ENCODE data around the gene ARHGAP8. TPM values are rescaled to one million over a fixed set of nuclear protein-coding genes. Genes with fewer than 3 reads are reported as not detected.

The ARHGAP8 gene
- total and polyA plus RNA-seq, 2 experiments from 2014 or later, result 62.8 to 64.9 TPM

DNA sequence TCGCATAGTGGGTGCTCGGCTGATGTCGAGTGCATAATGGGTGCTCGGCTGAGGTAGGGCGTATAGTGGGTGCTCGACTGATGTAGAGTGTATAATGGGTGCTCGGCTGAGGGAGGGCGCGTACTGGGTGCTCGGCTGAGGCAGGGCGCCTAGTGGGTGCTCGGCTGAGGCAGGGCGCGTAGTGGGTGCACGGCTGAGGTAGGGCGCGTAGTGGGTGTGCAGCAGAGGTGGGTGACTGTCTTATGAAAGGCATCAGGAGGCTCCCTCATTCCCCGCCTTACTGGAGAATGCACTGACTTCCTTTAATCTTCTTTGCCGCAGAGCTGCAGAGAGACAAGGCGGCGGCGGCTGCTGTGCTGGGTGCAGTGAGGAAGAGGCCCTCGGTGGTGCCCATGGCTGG, 33.8 kb downstream of the ARHGAP8 start (continued):
- TF ChIP-seq, protein P1, sequence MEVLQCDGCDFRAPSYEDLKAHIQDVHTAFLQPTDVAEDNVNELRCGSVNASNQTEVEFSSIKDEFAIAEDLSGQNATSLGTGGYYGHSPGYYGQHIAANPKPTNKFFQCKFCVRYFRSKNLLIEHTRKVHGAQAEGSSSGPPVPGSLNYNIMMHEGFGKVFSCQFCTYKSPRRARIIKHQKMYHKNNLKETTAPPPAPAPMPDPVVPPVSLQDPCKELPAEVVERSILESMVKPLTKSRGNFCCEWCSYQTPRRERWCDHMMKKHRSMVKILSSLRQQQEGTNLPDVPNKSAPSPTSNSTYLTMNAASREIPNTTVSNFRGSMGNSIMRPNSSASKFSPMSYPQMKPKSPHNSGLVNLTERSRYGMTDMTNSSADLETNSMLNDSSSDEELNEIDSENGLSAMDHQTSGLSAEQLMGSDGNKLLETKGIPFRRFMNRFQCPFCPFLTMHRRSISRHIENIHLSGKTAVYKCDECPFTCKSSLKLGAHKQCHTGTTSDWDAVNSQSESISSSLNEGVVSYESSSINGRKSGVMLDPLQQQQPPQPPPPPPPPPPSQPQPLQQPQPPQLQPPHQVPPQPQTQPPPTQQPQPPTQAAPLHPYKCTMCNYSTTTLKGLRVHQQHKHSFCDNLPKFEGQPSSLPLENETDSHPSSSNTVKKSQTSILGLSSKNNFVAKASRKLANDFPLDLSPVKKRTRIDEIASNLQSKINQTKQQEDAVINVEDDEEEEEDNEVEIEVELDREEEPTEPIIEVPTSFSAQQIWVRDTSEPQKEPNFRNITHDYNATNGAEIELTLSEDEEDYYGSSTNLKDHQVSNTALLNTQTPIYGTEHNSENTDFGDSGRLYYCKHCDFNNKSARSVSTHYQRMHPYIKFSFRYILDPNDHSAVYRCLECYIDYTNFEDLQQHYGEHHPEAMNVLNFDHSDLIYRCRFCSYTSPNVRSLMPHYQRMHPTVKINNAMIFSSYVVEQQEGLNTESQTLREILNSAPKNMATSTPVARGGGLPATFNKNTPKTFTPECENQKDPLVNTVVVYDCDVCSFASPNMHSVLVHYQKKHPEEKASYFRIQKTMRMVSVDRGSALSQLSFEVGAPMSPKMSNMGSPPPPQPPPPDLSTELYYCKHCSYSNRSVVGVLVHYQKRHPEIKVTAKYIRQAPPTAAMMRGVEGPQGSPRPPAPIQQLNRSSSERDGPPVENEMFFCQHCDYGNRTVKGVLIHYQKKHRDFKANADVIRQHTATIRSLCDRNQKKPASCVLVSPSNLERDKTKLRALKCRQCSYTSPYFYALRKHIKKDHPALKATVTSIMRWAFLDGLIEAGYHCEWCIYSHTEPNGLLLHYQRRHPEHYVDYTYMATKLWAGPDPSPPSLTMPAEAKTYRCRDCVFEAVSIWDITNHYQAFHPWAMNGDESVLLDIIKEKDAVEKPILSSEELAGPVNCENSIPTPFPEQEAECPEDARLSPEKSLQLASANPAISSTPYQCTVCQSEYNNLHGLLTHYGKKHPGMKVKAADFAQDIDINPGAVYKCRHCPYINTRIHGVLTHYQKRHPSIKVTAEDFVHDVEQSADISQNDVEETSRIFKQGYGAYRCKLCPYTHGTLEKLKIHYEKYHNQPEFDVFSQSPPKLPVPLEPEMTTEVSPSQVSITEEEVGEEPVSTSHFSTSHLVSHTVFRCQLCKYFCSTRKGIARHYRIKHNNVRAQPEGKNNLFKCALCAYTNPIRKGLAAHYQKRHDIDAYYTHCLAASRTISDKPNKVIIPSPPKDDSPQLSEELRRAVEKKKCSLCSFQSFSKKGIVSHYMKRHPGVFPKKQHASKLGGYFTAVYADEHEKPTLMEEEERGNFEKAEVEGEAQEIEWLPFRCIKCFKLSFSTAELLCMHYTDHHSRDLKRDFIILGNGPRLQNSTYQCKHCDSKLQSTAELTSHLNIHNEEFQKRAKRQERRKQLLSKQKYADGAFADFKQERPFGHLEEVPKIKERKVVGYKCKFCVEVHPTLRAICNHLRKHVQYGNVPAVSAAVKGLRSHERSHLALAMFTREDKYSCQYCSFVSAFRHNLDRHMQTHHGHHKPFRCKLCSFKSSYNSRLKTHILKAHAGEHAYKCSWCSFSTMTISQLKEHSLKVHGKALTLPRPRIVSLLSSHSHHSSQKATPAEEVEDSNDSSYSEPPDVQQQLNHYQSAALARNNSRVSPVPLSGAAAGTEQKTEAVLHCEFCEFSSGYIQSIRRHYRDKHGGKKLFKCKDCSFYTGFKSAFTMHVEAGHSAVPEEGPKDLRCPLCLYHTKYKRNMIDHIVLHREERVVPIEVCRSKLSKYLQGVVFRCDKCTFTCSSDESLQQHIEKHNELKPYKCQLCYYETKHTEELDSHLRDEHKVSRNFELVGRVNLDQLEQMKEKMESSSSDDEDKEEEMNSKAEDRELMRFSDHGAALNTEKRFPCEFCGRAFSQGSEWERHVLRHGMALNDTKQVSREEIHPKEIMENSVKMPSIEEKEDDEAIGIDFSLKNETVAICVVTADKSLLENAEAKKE (CRISPR knock-in tag; IDR thresholded peaks at IDR 0.05), result no peak

DNA sequence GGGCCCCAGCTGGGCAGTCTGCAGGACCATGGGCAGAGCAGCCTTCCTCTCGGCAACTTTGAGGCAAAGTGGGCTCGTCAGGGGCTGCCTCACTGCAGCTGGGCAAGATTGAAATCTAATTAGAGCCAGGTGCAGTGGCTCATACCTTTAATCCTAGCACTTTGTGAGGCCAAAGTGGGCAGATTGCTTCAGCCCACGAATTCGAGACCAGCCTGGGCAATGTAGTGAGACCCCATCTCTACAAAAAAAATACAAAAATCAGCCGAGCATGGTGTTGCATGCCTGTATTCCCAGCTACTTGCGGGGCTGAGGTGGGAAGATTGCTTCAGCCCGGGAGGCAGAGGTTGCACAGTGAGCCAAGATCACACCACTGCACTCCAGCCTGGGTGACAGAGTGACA, 34.2 kb downstream of the ARHGAP8 start:
- ATAC-seq (no peak), DNase-seq (ENCODE audit: low spot score) (no peak)
- H3K4me3 Mint-ChIP-seq, result no peak overlapping the region
- peaks cover 48% of the 10 kb centered on the region for H3K36me3 Mint-ChIP-seq (ENCODE audit: low read depth)
- H3K4me3 ChIP-seq, result no peak overlapping the region
- H3K9me2 ChIP-seq (ENCODE audit: insufficient read depth), result no peaks in the 10 kb centered on the region
- no peaks in the 10 kb centered on the region; the same call in 1 of the 2 replicates for H3K4me1 ChIP-seq (ENCODE audit: insufficient read depth)
- H3K27ac ChIP-seq (ENCODE audit: low read depth), result 0 out of 2 replicates have a peak overlapping the region, but pooled peaks have one; percentile 14
- no peak overlapping the region for H2AFZ ChIP-seq
- H3K4me1 Mint-ChIP-seq, result peaks cover 15% of the 10 kb centered on the region
- peaks cover 15% of the 10 kb centered on the region for H3K27me3 Mint-ChIP-seq (ENCODE audit: insufficient read depth, low read depth, poor library complexity)
- peaks cover 13% of the 10 kb centered on the region for H3K79me2 ChIP-seq (replicated peaks; ENCODE audit: insufficient read depth)
- no peaks in the 10 kb centered on the region for H3K27me3 ChIP-seq (ENCODE audit: insufficient read depth)
- H3K36me3 ChIP-seq (ENCODE audit: insufficient read depth), result 0 out of 2 replicates have a peak, but pooled peaks cover 7% of the 10 kb centered on the region
- peaks cover 5% of the 10 kb centered on the region; the same call in 1 of the 2 replicates for H4K20me1 ChIP-seq (replicated peaks; ENCODE audit: insufficient read depth)
- no peaks in the 10 kb centered on the region for H3K9me3 Mint-ChIP-seq
- H3F3A ChIP-seq (replicated peaks; ENCODE audit: low read depth), result peaks cover 3% of the 10 kb centered on the region; the same call in 1 of the 2 replicates
- no peak overlapping the region for H3K4me2 ChIP-seq
- H3K27ac Mint-ChIP-seq, result no peak overlapping the region
- no peak for TF ChIP-seq POLR2AphosphoS5 (IDR thresholded peaks at IDR 0.05; ENCODE audit: low read depth)
- no peak for TF ChIP-seq CREB1 (CRISPR knock-in tag; IDR thresholded peaks at IDR 0.05; ENCODE audit: low read depth)
- no peak for TF ChIP-seq STAT1 (IDR thresholded peaks at IDR 0.05; ENCODE audit: unreplicated experiment)
- TF ChIP-seq, protein P2, sequence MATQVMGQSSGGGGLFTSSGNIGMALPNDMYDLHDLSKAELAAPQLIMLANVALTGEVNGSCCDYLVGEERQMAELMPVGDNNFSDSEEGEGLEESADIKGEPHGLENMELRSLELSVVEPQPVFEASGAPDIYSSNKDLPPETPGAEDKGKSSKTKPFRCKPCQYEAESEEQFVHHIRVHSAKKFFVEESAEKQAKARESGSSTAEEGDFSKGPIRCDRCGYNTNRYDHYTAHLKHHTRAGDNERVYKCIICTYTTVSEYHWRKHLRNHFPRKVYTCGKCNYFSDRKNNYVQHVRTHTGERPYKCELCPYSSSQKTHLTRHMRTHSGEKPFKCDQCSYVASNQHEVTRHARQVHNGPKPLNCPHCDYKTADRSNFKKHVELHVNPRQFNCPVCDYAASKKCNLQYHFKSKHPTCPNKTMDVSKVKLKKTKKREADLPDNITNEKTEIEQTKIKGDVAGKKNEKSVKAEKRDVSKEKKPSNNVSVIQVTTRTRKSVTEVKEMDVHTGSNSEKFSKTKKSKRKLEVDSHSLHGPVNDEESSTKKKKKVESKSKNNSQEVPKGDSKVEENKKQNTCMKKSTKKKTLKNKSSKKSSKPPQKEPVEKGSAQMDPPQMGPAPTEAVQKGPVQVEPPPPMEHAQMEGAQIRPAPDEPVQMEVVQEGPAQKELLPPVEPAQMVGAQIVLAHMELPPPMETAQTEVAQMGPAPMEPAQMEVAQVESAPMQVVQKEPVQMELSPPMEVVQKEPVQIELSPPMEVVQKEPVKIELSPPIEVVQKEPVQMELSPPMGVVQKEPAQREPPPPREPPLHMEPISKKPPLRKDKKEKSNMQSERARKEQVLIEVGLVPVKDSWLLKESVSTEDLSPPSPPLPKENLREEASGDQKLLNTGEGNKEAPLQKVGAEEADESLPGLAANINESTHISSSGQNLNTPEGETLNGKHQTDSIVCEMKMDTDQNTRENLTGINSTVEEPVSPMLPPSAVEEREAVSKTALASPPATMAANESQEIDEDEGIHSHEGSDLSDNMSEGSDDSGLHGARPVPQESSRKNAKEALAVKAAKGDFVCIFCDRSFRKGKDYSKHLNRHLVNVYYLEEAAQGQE (IDR thresholded peaks at IDR 0.05; ENCODE audit: unreplicated experiment), result no peak
- no peak for TF ChIP-seq ZNF331 (CRISPR knock-in tag; IDR thresholded peaks at IDR 0.05; ENCODE audit: low read depth)
- no peak for TF ChIP-seq NANOG (IDR thresholded peaks at IDR 0.05; ENCODE audit: borderline replicate concordance)
